ENCODE measurements around the gene SOHLH1. TPM values are rescaled to one million over a fixed set of nuclear protein-coding genes. Genes with fewer than 3 reads are reported as not detected.

SOHLH1 gene
- total RNA-seq, 1 donor from 2014 or later = not detected

GRCh38 chr9:135734616-135735144 lies 35.4 kb upstream of the SOHLH1 start:
- intact Hi-C loops (cut with DNase I) = no loop called here
- ATAC-seq (ENCODE audit: poor library complexity) = no peak
- no peak for DNase-seq

- no peak for ATAC-seq (ENCODE audit: poor library complexity)
- intact Hi-C loops (cut with DNase I) = no loop called here
Measured at GRCh38 chr9:135732569-135733257, 33.4 kb upstream of the SOHLH1 start.

GRCh38 chr9:135731454-135731853 lies 32.2 kb upstream of the SOHLH1 start:
- intact Hi-C loops (cut with DNase I) = no loop called here
- DNase-seq (no peak), ATAC-seq (ENCODE audit: poor library complexity) (no peak)

More at GRCh38 chr9:135732569-135733257, 33.4 kb upstream of the SOHLH1 start:
- no peak for DNase-seq

GRCh38 chr9:135729480-135729879 lies 30.2 kb upstream of the SOHLH1 start:
- intact Hi-C loops (cut with DNase I) = no loop called here
- ATAC-seq (ENCODE audit: poor library complexity) = no peak
- DNase-seq = no peak

- ATAC-seq (ENCODE audit: poor library complexity) = no peak
- intact Hi-C loops (cut with DNase I) = no loop called here
- DNase-seq = no peak
Measured at GRCh38 chr9:135728436-135729110, 29.3 kb upstream of the SOHLH1 start.

- intact Hi-C loops (cut with DNase I) = no loop called here
- DNase-seq = no peak
- ATAC-seq (ENCODE audit: poor library complexity) = no peak
Measured at GRCh38 chr9:135727257-135727875, 28.1 kb upstream of the SOHLH1 start.

GRCh38 chr9:135726138-135726853 lies 27.0 kb upstream of the SOHLH1 start:
- ATAC-seq (ENCODE audit: poor library complexity) (no peak), DNase-seq (no peak)
- intact Hi-C loops (cut with DNase I) = no loop called here

GRCh38 chr9:135724186-135724787 lies 25.0 kb upstream of the SOHLH1 start:
- intact Hi-C loops (cut with DNase I) = no loop called here
- ATAC-seq (ENCODE audit: poor library complexity) = no peak
- DNase-seq = no peak

GRCh38 chr9:135722365-135722764 lies 23.1 kb upstream of the SOHLH1 start:
- ATAC-seq (ENCODE audit: poor library complexity) (no peak), DNase-seq (no peak)
- intact Hi-C loops (cut with DNase I) = no loop called here

GRCh38 chr9:135719472-135719871 lies 20.2 kb upstream of the SOHLH1 start:
- ATAC-seq (ENCODE audit: poor library complexity) = no peak
- intact Hi-C loops (cut with DNase I) = no loop called here
- DNase-seq = no peak

- DNase-seq (no peak), ATAC-seq (ENCODE audit: poor library complexity) (no peak)
- intact Hi-C loops (cut with DNase I) = no loop called here
Measured at GRCh38 chr9:135718616-135719015, 19.3 kb upstream of the SOHLH1 start.

GRCh38 chr9:135717410-135717809 lies 18.1 kb upstream of the SOHLH1 start:
- ATAC-seq (ENCODE audit: poor library complexity) (no peak), DNase-seq (no peak)
- intact Hi-C loops (cut with DNase I) = no loop called here

GRCh38 chr9:135716045-135716444 lies 16.8 kb upstream of the SOHLH1 start:
- no peak for ATAC-seq (ENCODE audit: poor library complexity)

GRCh38 chr9:135715056-135715595 lies 15.8 kb upstream of the SOHLH1 start:
- intact Hi-C loops (cut with DNase I) = no loop called here
- DNase-seq = no peak
- no peak for ATAC-seq (ENCODE audit: poor library complexity)

More at GRCh38 chr9:135716045-135716444, 16.8 kb upstream of the SOHLH1 start:
- no peak for DNase-seq
- intact Hi-C loops (cut with DNase I) = no loop called here

GRCh38 chr9:135714242-135715055 lies 15.2 kb upstream of the SOHLH1 start:
- ATAC-seq (ENCODE audit: poor library complexity) (no peak), DNase-seq (no peak)
- intact Hi-C loops (cut with DNase I) = no loop called here

- ATAC-seq (ENCODE audit: poor library complexity) (no peak), DNase-seq (no peak)
- intact Hi-C loops (cut with DNase I) = no loop called here
Measured at GRCh38 chr9:135712613-135713295, 13.5 kb upstream of the SOHLH1 start.

- no peak for DNase-seq
- ATAC-seq (ENCODE audit: poor library complexity) = no peak
- intact Hi-C loops (cut with DNase I) = no loop called here
Measured at GRCh38 chr9:135711881-135712280, 12.6 kb upstream of the SOHLH1 start.
